ENCODE results near the gene TRAF3.

TRAF3 gene

GRCh38 chr14:102778338-102779083, 1.3 kb downstream of the TRAF3 start:
- peak; percentile 20 for DNase-seq

DNA sequence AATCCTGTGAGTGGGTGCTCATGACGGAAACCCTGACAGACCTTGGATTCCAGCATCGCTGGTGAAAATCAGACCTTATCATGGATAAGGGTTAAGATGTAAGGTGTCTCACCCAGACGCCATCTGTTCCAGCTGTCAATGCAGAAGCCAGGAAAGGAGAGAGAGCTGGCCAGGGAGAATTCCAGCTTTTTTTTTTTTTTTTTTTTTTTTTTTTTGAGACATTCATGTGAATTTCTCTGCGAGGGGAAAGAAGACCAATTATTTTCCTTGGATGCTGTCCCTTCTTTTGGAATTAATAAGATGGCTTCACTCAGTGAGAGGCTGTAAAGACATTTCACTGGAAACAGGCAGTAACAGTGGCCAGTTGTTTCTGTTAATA, 1.8 kb downstream of the TRAF3 start:
- no peak for DNase-seq

DNA sequence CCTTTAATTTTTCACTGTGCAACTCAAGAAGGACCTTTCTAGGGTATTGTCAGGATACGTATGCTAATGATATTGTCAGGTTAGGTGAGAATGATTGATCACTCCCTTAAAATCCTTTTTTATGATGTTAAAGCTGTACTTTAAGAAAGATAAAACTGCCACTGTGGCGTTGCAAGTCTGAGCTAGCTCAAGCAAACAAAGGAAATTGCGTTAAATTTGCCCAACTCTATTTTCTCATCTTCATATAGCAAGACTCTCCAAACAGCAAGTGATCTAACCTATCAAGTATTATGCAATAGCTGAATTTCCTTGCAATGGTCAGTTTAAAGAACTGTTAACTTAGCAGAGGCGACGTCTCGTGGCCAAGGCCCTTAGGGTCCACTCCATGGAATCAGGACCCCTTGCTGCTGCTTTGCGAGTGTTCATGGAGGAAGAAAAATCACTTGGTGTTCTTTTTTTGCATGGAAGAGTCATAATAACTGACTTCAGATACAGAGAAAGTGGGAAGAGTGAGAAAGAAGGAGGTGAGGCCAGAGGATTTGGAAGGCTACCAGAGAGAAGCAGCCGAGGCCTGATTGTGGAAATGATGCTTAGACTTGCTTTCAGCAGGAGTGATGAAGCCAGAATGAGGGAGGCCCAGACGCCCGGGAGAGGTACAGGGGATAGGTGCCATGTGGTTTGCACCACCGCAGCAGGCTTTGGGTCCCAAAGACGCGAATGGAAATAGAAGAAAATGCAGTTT, 2.5 kb downstream of the TRAF3 start:
- DNase-seq, result no peak

DNA sequence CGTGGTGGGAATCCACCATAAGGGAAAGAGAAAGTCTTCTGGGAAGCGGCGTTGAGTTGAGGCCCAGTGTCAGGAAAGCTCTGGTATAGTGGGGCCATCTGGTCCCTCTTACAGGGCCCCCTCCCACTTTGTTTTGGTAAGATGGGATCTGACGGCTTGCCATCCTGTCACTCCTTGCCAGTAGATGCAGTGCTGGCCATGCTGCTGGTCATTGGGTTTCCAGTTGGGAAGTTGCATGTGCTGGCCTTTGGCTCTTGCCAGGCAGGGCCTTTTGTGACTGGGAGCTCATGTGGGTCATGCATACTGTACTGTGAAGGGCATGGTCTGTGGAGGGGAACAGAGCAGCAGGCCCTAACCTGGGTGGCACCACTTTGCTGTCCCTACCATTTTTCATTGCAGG, 3.8 kb downstream of the TRAF3 start:
- no peak for DNase-seq

DNA sequence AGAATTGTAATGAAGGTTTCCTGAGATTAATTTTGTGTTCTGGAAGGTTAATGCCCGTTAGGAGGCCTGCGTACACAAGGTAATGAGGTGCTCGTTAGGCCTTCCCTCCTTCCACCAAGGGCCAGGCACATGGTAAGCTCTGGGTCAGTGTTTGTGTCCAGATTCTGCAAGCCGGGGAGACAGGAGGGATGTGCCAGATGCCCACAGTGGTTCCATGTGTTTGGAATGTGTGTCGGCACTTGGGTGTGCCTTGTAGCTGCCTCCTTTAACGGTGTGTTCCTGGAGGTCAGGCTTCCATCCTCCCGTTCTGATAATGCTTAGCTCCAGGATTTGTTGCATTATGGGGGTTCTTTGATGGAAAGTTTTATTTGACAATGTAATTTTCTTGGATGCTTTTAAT, 5.7 kb downstream of the TRAF3 start:
- no peak for DNase-seq

GRCh38 chr14:102784892-102785594, 7.8 kb downstream of the TRAF3 start:
- DNase-seq, result no peak

GRCh38 chr14:102785595-102785963, 8.3 kb downstream of the TRAF3 start:
- DNase-seq, result no peak

GRCh38 chr14:102786768-102787167, 9.5 kb downstream of the TRAF3 start:
- DNase-seq, result no peak

GRCh38 chr14:102789349-102789748, 12.1 kb downstream of the TRAF3 start:
- DNase-seq, result no peak

DNA sequence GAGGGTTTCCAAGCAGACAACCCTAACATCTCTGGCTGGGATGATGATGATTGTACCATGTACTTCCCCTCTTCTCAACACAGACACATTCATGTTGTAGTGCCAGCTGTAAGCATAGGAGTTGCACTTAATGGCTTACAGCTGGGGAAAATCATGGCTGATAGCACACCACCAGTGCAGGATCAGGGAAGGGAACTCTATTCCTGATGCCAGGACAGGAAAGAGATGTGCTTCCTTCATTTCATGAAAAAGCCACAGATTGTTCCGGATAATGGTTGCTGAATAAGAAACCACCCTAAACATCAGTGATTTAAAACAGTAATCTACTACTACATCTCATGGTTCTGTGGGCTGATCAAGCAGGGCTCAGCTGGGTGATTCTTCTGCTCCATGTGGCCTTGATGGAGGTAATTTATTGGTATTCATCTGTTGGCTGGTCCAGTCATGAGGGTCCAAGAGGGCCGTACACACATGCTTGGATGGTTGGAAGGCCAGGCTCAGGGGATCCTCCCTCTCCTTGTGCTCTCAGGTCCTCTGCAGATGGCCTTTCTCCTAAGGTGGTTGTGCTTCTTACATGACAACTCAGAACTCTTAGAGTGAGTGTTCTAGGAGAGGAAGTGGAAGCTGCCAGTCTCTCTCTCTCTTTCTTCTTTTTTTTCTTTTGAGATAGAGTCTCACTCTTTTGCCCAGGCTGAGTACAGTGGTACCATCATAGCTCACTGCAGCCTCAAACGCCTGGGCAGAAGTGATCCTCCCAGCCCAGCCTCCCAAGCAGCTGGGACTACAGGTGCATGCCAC, 16.5 kb downstream of the TRAF3 start:
- DNase-seq, result no peak

GRCh38 chr14:102795060-102795925, 18.0 kb downstream of the TRAF3 start:
- no peak for DNase-seq

GRCh38 chr14:102796661-102797190, 19.5 kb downstream of the TRAF3 start:
- DNase-seq, result no peak

GRCh38 chr14:102798926-102799325, 21.7 kb downstream of the TRAF3 start:
- no peak for DNase-seq

GRCh38 chr14:102799684-102800562, 22.7 kb downstream of the TRAF3 start:
- DNase-seq, result no peak

- no peak for DNase-seq
Measured at GRCh38 chr14:102802834-102803523, 25.7 kb downstream of the TRAF3 start.

- DNase-seq, result no peak
Measured at GRCh38 chr14:102804858-102805257, 27.6 kb downstream of the TRAF3 start.

DNA sequence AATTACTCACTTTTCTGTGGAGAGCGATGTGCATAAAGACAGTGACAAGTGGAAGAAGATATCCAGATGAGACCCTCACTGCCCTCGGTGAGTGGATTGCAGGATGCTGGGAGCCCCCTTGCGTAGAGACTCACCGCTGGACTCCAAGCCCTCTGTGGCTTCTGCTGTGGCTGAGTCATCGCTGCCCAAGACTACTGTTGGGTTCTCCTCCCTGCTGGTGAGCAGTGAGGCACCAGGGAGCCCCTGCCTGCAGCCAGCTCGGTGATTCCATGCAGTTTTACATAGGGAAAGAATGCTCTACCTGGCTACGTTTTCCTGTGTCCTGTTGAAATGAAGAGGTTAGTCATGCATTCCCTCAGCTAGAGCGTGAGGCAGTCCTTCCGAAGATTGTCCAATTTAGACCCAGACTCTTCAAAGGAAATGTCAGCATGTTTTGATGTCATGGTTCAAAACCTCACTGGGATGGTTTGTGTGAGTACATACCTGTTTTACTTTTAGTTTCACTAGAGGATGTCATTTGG, 28.2 kb downstream of the TRAF3 start:
- DNase-seq, result no peak

DNA sequence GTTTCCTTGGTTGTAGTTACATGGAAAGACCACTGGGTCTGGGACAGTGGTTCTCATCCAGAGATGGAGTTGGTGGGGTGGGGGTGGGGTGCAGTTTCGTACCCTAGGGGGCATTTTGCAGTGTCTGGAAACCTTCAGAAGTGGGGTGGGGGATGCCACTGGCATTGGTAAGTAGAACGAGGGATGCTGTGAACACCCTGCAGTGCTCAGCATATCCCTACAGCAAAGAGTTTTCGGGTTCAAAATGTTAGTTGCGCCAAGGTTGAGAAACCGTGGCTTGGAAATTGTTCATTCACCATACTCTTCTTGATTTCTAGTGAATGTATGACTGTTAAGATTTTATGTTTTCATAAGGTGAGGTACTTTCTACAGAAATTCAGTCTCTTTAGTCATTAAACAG, 28.7 kb downstream of the TRAF3 start:
- DNase-seq, result no peak

- no peak for DNase-seq
Measured at GRCh38 chr14:102806447-102806846, 29.2 kb downstream of the TRAF3 start.

- no peak for DNase-seq
Measured at GRCh38 chr14:102807013-102807406, 29.8 kb downstream of the TRAF3 start.
